Vagina (tissue), 2 donors: Measurements from ENCODE around the gene CMSS1.

ENCODE experiments used
- POLR2A ChIP-seq, 2 donors: fragments of 450-650 bp; IDR thresholded peaks; one replicate each; pipeline ENCODE4 v1.6.1; 2017; ENCODE audit warnings: antibody characterized with exemption in 2 of 2, mild to moderate bottlenecking in 2 of 2, moderate library complexity in 2 of 2
- POLR2AphosphoS5 ChIP-seq, 2 donors: sonication (generic); formaldehyde crosslinking; IDR thresholded peaks; one replicate each; pipeline ENCODE4 v1.9.0; 2017; ENCODE audit warnings: antibody characterized with exemption in 2 of 2, mild to moderate bottlenecking in 2 of 2, low read depth in 1 of 2; ENCODE audit not compliant: insufficient read depth in 1 of 2
- TF ChIP-seq, protein P1 (sequence below), 3 experiments: fragments of 450-650 bp in 2 of 3; fragments of 200-600 bp in 1 of 3; sonication (generic) in 1 of 3; IDR thresholded peaks; one replicate each; pipeline ENCODE4 v1.5.1; 2017 to 2019; ENCODE audit warnings: antibody characterized with exemption in 3 of 3, mild to moderate bottlenecking in 2 of 3, moderate library complexity in 2 of 3

DNA sequence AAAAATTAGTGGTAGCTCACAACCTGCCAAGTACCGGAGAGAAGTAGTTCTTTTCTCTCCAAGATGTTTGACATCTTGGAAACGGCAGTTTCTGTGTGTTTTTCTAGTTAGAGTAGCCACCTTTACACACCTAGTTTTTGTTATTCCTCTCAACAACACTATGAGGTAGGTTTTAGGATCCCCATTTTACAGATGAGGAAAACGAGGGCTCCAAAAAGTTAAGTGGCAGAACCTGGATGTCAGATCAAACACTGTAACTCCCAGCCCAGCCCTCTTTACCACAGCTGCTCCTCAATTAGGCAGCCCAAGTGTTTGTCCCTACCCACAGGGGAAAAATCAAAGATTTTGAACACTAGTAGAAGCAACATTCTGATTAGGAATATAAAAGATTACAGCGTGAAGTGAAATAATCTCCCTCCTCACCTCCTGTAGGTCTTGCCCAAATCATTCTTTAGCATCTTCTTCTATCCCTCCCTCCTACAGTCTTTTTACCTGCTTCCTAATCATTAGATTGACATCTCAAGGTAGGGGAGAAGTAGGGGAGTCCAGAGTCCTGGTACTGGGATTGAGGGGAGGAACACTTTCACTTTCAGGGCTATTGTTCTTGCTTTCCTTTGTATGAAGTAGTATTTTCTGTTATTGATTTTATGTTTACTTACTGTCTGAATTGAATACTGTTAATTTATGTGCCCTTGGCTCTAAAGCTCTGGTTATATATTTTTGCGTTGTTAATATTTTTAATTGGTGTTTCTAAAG, 142.6 kb downstream of the CMSS1 start:
- TF ChIP-seq, protein P1, sequence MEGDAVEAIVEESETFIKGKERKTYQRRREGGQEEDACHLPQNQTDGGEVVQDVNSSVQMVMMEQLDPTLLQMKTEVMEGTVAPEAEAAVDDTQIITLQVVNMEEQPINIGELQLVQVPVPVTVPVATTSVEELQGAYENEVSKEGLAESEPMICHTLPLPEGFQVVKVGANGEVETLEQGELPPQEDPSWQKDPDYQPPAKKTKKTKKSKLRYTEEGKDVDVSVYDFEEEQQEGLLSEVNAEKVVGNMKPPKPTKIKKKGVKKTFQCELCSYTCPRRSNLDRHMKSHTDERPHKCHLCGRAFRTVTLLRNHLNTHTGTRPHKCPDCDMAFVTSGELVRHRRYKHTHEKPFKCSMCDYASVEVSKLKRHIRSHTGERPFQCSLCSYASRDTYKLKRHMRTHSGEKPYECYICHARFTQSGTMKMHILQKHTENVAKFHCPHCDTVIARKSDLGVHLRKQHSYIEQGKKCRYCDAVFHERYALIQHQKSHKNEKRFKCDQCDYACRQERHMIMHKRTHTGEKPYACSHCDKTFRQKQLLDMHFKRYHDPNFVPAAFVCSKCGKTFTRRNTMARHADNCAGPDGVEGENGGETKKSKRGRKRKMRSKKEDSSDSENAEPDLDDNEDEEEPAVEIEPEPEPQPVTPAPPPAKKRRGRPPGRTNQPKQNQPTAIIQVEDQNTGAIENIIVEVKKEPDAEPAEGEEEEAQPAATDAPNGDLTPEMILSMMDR (IDR thresholded peaks at IDR 0.05), result no peak
- TF ChIP-seq POLR2AphosphoS5 (IDR thresholded peaks at IDR 0.05; ENCODE audit: insufficient read depth in 1 of 2, low read depth in 1 of 2), result no peak
- TF ChIP-seq POLR2A (IDR thresholded peaks at IDR 0.05), result no peak
